Stimulated activated CD4-positive, alpha-beta T cell treated with anti-CD3 and anti-CD28 coated beads, Interleukin-12 subunit alpha, Interleukin-12 subunit beta, amount 100 ng/mL, for 4 hours (primary cell): ENCODE measurements around the gene RMND5B.

ENCODE experiments used
- DNase-seq: peaks from one replicate; pipeline ENCODE4 v3.0.0-alpha.2; 2020

RMND5B gene

DNA sequence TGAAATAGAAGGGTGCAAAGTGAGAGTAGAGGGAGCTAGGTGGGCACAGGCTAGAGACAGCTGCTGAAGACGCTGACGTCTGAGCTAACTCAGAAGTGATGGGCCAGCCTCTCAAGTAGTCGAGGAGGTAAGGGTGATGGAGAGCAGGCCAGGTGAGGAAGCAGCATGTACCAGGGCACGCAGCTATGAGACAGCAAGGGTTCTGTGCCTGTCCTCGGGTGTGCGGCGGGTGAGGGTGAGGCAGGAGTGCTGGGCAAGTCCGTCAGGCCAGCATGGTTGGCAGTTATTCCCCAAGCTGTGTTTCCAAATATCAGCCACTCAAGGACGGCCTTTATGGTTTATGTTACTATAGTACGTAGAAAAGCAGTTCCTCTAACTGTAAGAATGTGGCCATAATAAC, 6.2 kb downstream of the RMND5B start:
- no peak for DNase-seq

DNA sequence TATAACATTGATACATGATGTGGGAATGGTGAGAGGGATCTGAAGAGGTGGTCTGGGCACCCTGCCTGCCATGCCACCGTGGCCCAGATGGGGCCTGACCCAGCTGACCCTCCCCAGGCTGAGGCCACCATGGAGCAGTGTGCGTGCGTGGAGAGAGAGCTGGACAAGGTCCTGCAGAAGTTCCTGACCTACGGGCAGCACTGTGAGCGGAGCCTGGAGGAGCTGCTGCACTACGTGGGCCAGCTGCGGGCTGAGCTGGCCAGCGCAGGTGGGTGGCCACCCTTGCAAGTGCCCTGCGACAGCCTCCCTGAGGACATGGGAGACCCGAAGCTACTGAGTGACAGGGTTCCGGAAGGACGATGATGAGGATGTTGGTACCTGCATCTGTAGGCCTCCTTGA, 7.2 kb downstream of the RMND5B start:
- no peak for DNase-seq

DNA sequence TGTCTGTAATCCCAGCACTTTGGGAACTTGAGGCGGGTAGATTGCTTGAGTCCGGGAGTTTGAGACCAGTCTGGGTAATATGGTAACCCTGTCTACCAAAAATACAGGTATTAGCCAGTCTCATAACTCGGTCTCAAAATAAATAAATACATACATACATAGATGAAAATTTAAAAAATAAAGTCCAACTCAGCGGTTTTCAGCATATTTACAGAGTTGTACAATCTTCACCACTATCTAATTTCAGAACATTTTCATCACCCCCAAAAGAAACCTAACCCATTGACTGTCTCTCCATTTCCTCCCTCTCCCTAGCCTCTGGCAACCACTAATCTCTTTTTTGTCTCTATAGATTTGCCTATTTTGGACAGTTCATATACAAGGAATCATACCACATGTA, 10.7 kb downstream of the RMND5B start:
- no peak for DNase-seq

DNA sequence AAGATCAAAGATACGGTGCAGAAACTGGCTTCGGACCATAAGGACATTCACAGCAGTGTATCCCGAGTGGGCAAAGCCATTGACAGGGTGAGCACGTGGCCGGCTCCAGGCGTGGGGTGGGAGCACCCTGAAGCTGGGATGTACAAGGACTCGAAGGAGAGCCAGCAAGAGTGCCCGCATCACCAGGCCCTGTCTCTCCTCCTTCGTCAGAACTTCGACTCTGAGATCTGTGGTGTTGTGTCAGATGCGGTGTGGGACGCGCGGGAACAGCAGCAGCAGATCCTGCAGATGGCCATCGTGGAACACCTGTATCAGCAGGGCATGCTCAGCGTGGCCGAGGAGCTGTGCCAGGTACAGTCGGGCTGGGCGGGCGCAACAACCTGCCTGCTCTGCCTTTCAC, 11.8 kb downstream of the RMND5B start:
- DNase-seq: no peak

- no peak for DNase-seq
These were observed 12.4 kb downstream of the RMND5B start for GRCh38 chr5:178143246-178143645.

- no peak for DNase-seq
These were observed 13.1 kb downstream of the RMND5B start for GRCh38 chr5:178143901-178144300.

DNA sequence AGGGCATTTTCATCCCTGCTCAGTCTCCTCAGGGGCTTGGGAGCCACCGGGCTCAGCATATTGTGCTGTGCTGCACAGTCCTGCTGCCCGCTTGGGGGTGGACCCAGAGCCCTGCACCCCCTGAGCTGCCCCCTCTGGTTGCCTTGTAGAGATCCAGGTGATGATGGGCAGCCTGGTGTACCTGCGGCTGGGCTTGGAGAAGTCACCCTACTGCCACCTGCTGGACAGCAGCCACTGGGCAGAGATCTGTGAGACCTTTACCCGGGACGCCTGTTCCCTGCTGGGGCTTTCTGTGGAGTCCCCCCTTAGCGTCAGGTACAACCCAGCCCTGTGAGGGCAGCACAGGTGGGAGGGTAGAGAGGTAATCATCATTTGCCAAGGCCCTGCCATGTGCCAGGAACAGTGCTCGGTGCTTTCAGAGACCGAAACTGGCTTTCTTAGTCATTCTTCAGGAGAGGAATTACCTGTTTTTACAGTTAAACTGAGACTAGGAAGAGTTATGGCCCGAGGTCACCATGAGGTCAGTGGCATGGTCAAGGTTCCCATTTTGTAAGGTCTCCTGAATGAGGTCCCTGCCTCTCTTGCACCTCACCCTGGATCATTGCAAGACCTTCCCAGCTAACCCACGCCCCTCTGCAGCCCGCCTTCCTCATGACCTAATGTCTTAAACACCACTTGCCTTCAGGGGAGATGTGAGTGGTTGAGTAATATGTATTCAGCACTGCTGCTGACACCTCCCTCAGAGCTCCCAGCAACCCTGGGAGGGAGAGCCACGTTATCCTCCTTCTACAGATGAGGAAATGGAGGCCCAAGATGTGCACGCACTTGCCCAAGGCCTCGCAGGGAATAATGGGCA, 15.4 kb downstream of the RMND5B start:
- peak; percentile 66 for DNase-seq

DNA sequence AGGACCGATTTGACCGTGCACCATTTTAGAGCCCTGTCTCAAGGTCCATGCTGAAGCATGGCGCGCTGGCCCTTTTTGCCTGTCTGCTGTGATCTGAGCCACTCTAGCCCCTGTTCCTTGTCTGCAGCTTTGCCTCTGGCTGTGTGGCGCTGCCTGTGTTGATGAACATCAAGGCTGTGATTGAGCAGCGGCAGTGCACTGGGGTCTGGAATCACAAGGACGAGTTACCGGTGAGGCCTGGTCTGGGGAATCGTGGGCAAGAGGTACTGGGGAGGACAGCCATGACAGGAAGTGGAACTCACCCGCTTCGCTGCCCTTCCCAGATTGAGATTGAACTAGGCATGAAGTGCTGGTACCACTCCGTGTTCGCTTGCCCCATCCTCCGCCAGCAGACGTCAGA, 16.6 kb downstream of the RMND5B start:
- DNase-seq: no peak

GRCh38 chr5:178149199-178149932, 18.6 kb downstream of the RMND5B start:
- DNase-seq: no peak

DNA sequence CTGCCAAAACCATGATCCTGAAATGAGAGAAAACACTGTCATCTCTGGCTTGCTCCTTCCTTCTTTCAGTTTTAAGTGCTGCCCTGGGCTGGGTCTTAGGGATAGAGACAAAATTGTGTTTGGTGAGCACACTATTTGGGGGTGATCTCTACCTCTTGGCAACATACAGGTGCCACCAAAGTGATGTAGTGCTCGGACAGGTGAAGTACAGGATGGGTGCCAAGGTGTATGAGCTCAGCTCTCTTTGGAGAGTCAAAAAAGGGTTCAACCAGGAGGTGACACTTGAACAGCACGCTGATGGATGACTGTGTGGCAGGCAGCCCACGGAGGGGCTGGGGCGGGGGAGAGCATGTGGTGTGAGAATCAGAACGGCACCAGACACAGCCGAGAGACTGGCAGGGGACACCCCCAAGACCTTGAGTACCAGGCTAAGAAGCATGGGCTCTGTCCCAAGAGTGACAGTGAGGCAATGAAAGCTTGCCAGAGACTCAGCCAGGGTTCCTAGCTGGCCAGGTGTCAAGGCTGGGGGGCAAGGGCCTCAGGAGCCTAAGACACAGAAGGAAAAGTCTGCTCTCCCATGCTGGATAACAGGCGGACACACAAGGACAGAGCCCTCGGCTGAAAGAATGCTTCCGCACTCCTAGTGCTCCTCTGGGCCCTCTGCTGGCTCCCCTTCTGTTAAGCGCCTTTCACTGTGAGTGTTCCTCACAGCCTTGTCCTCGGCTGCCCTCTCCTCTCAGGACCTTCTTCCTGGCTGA, 20.3 kb downstream of the RMND5B start:
- no peak for DNase-seq

DNA sequence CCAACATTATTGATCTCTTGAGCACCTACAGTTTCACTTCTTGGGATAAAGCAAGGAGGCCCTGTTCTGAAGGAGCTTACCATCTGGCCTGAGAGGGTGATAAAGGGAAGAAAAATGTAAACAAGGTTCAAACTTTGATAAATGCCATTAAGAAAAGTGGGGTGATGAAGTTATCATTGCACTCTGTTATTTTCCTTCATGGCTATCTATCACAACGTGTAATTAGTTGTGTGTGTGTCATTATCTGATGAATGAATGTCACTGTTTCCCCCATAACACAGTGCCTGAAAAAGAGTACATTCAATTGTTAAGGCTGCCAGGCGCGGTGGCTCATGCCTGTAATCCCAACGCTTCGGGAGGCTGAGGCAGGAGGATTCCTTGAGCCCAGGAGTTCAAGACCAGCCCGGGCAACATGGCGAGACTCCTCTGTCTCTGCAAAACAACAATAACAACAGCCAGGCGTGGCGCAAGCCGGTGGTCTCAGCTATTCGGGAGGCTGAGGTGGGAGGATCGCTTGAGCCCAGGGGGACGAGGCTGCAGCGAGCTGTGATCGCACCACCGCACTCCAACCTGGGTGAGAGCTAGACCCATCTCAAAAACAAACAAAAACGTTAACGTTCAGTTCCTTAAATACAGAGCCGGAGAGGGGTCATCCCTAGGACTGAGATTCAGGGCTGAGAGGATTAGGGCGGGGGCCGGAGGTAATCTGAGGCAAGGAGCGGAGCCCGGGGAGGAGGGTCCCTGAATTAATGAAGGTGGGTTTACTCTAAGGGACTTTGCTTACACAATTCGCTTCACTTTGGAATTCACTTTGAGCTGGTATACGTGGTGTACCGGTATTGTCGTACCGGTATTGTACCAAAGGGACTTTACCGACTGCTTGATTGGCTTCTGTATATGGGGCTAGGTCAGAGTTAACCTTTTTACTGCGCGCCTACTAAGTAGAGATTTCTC, 22.0 kb downstream of the RMND5B start:
- no peak for DNase-seq

GRCh38 chr5:178153530-178154340, 22.9 kb downstream of the RMND5B start, which contains the start of gene NHP2:
Gene NHP2 (minus strand): TSS chr5:178153885. CDS start chr5:178153817, 68 bp downstream.
- DNase-seq: peak; percentile 98

GRCh38 chr5:178155065-178155464, 24.3 kb downstream of the RMND5B start:
- DNase-seq: no peak

DNA sequence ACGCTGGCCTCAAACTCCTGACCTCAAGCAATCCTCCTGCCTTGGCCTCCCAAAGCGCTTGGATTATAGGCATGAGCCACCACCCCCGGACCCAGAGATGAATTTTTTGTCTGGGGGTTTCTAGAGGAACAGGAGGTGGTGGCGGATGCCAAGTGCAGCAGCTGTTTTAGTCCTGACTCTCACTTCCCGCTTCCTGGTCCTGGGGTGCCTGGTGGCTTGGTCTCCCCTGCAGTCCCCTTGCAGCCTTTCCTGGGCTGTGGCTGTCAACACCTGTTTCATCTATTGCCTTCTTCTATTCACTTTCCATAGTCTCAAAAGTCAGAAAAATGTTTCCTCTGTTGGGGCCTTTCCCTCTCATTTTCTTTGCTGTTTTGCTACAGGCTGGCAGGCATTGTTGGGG, 29.4 kb downstream of the RMND5B start:
- no peak for DNase-seq

DNA sequence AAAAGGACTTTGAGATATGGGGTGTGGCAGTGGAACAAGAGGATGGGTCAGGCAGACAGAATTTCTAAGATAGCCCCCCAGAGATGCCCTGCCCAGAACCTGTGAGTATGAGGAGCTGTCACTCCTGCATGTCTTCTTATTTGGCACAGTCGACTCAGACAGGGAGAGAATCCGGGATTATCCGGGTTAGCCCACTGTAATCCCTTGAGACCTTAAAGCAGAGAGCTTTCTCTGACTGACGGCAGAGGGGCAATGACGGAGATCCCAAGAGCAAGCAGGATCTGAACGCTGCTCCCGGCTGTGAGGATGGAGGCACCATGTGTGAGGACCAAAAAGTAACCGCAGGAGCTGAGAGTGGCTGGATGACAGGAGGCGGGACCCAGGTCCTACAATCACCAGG, 31.7 kb downstream of the RMND5B start:
- no peak for DNase-seq

GRCh38 chr5:178163772-178164735, 33.2 kb downstream of the RMND5B start:
- peak; percentile 94 for DNase-seq

DNA sequence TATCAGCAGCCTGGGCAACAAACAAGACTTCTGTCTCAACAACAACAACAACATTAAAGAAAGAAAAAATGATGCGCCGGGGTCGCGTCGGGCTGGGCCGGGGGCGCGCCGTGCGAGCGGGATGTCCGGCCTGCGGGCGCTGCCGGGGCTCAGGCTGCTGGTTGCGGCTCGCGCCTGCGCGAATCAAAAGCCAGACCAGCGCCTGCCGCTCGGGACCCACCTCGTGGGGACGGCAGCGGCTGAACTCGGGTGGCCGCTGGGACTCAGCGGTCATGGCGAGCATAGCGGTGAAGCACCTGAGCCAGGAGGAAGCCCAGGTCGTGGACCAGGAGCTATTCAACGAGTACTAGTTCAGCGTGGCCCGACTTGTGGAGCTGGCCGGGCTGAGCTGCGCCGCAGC, 34.8 kb downstream of the RMND5B start:
- DNase-seq: no peak

DNA sequence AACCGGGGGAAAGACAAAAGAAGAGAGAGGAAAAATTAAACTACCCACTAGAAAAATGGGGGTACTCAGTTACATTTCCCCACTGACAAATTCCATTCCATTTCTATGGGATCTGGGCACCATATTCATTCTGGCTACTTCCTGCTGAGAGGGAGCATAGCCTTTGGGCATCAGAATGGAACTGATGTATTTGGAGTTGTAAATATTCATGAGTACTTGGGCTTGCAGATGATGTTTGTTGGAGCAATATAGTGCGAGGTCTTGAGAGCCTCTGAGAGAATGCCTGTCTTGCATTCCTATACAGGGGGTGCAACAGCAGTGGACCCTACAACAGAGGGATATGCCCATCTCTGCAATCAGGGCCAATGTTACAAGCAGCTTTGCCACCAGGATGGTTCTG, 39.6 kb downstream of the RMND5B start:
- DNase-seq: no peak

GRCh38 chr5:178174456-178174855, 43.6 kb downstream of the RMND5B start:
- no peak for DNase-seq

DNA sequence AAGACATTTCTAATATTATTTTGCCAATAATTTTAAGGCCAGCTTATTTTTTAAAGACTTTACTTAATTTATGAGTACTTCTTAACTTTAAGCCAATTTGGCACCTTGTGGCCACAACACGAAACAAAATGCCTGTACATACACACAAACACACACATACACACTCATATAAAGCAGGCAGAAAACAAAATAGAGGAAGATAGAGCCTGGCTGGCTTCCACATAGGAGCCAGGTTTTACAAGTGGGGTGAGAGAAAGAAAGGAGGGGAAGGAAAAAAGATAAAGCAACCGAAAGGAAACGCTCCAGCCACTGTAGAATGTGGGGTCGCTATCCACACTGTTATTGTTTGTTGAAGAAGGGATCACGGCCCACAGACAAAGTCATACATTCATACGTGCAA, 46.0 kb downstream of the RMND5B start:
- DNase-seq: no peak
